T-helper 2 cell treated with Interferon-gamma antibody and Interleukin-4, amounts not matched to agents 5 μg/mL and 100 μg/mL, for 36 hours (primary cell): ENCODE results near the gene VWCE.
"Not testable (repeated sequence)": the region's sequence is repeated elsewhere in the genome, so short reads cannot be mapped to it uniquely, and the experiment has no call there.

Experiments
- DNase-seq: peaks from one replicate; pipeline ENCODE4 v3.0.0; 2021; ENCODE audit warnings: low spot score
- H3K27ac Mint-ChIP-seq: one replicate; pipeline ENCODE4 v1.8.0; 2021; ENCODE audit warnings: mild to moderate bottlenecking, mixed read lengths
- H3K27me3 Mint-ChIP-seq: one replicate; pipeline ENCODE4 v1.8.0; 2021; ENCODE audit warnings: low read depth, mixed read lengths
- H3K36me3 Mint-ChIP-seq: one replicate; pipeline ENCODE4 v1.8.0; 2021; ENCODE audit warnings: low read depth, mixed read lengths
- H3K4me1 Mint-ChIP-seq: one replicate; pipeline ENCODE4 v1.8.0; 2021; ENCODE audit warnings: low read depth, mixed read lengths
- H3K4me3 Mint-ChIP-seq: one replicate; pipeline ENCODE4 v1.8.0; 2022; ENCODE audit warnings: mild to moderate bottlenecking, moderate library complexity, mixed read lengths
- H3K9me3 Mint-ChIP-seq: one replicate; pipeline ENCODE4 v1.8.0; 2021; ENCODE audit warnings: mixed read lengths

Gene VWCE

DNA sequence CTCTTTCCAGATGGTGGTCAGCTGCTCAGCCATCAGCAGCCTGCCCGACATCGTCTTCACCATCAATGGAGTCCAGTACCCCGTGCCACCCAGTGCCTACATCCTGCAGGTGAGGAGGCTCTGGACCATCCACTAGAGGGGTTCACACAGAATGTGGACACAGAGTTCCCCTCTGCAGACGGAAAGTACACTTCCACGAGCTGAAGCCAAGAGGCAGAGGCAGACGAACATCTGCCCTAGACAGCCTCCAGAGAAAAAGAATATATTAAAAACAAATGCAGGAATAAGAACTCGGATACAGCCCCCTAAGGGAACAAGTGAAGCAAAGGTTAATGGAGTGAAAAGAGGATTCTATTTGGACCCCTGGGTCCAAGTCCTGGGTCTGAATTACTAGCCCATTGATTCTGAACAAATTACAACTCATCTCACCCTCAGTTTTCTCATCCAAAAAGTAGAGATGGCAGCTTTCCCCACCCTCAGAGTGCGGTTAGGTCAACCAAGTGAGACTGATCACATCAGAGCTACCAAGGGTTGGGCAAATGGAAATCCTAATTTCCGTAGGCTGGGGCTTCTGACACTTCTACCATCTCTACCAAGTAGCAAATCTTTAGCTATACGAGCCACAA, 83.7 kb downstream of the VWCE start:
- not testable (repeated sequence) for H3K9me3 Mint-ChIP-seq, H3K27me3 Mint-ChIP-seq, H3K4me1 Mint-ChIP-seq, DNase-seq, H3K36me3 Mint-ChIP-seq, H3K4me3 Mint-ChIP-seq, H3K27ac Mint-ChIP-seq

- not testable (repeated sequence) for H3K9me3 Mint-ChIP-seq, H3K27ac Mint-ChIP-seq, H3K27me3 Mint-ChIP-seq, H3K4me3 Mint-ChIP-seq, H3K36me3 Mint-ChIP-seq, H3K4me1 Mint-ChIP-seq, DNase-seq
Measured at GRCh38 chr11:61210629-61211028, 84.5 kb downstream of the VWCE start.
